Measurements from ENCODE around the gene TVP23A.
"Not testable (repeated sequence)": the region's sequence is repeated elsewhere in the genome, so short reads cannot be mapped to it uniquely, and the experiment has no call there.

TVP23A gene

GRCh38 chr16:10744370-10745030 is 74.1 kb downstream of the TVP23A start:
- no peak for DNase-seq

- peak; percentile 89 for DNase-seq
Observed at GRCh38 chr16:10743610-10744369, 74.8 kb downstream of the TVP23A start, which contains the start of gene NUBP1. NUBP1 (plus strand) TSS chr16:10743842; CDS start chr16:10743864, 22 bp downstream.

- DNase-seq: no peak
Observed at GRCh38 chr16:10743227-10743609, 75.4 kb downstream of the TVP23A start.

GRCh38 chr16:10741844-10742243 is 76.8 kb downstream of the TVP23A start:
- DNase-seq: peak; percentile 9

GRCh38 chr16:10741249-10741648 is 77.3 kb downstream of the TVP23A start:
- DNase-seq: not testable (repeated sequence)

GRCh38 chr16:10740845-10741208 is 77.8 kb downstream of the TVP23A start:
- DNase-seq: no peak

- DNase-seq: no peak
Observed at GRCh38 chr16:10740000-10740844, 78.4 kb downstream of the TVP23A start.

GRCh38 chr16:10738231-10739077 is 80.1 kb downstream of the TVP23A start:
- DNase-seq: no peak

GRCh38 chr16:10737068-10737625 is 81.4 kb downstream of the TVP23A start:
- peak; percentile 78 for DNase-seq

- no peak for DNase-seq
Observed at GRCh38 chr16:10731790-10732189, 86.8 kb downstream of the TVP23A start.

GRCh38 chr16:10729104-10730048 is 89.2 kb downstream of the TVP23A start:
- no peak for DNase-seq

- DNase-seq: no peak
Observed at GRCh38 chr16:10728003-10728887, 90.3 kb downstream of the TVP23A start.

Data from NCI-H1105 treated with DMSO at 0.1 percent for 48 hours (cell line).